Glutamatergic neuron (in vitro differentiated cells): ENCODE measurements around the gene CDK19. TPM values are rescaled to one million over a fixed set of nuclear protein-coding genes. Genes with fewer than 3 reads are reported as not detected.

Source experiments
- DNase-seq: peaks from one replicate; pipeline ENCODE4 v3.0.0; 2022
- H3K27ac Mint-ChIP-seq: one replicate; pipeline ENCODE4 v1.8.0; 2020; ENCODE audit warnings: mild to moderate bottlenecking, mixed read lengths, inconsistent platforms; ENCODE audit not compliant: unreplicated experiment
- H3K27me3 Mint-ChIP-seq: one replicate; pipeline ENCODE4 v1.8.0; 2020; ENCODE audit warnings: mild to moderate bottlenecking, moderate library complexity, mixed read lengths, inconsistent platforms; ENCODE audit not compliant: unreplicated experiment
- H3K36me3 Mint-ChIP-seq: one replicate; pipeline ENCODE4 v1.8.0; 2020; ENCODE audit warnings: mild to moderate bottlenecking, mixed read lengths, inconsistent platforms; ENCODE audit not compliant: unreplicated experiment
- H3K4me1 Mint-ChIP-seq: one replicate; pipeline ENCODE4 v1.8.0; 2020; ENCODE audit warnings: mild to moderate bottlenecking, low read depth, mixed read lengths, inconsistent platforms; ENCODE audit not compliant: unreplicated experiment
- H3K4me3 Mint-ChIP-seq: one replicate; pipeline ENCODE4 v1.8.0; 2020; ENCODE audit warnings: mild to moderate bottlenecking, mixed read lengths, inconsistent platforms; ENCODE audit not compliant: unreplicated experiment
- H3K9me3 Mint-ChIP-seq: one replicate; pipeline ENCODE4 v1.8.0; 2020; ENCODE audit warnings: mild to moderate bottlenecking, moderate library complexity, mixed read lengths, inconsistent platforms; ENCODE audit not compliant: unreplicated experiment
- CTCF ChIP-seq: fragments of 200-600 bp; sonication (generic); IDR thresholded peaks from one replicate; pipeline ENCODE4 v1.5.0; 2021; ENCODE audit not compliant: partially characterized antibody, unreplicated experiment
- total RNA-seq: library from RNA; stranded (reverse); fragmentation: NEBNext Ultra II Directional; extraction: Animal tissue kit (Norgen Biotek cat#: 25700); gene quantifications from one replicate; pipeline ENCODE4 v1.2.1, GENCODE V29; 2021; ENCODE audit not compliant: unreplicated experiment

CDK19 gene
- total RNA-seq, 1 donor from 2014 or later = 20.8 TPM

GRCh38 chr6:110622912-110623578 lies 192.2 kb downstream of the CDK19 start:
- H3K4me3 Mint-ChIP-seq = no peak overlapping the region
- H3K36me3 Mint-ChIP-seq = no peaks in the 10 kb centered on the region
- DNase-seq = no peak
- no peaks in the 10 kb centered on the region for H3K9me3 Mint-ChIP-seq
- no peak for TF ChIP-seq CTCF
- H3K27ac Mint-ChIP-seq = no peak overlapping the region
- H3K4me1 Mint-ChIP-seq = no peaks in the 10 kb centered on the region
- H3K27me3 Mint-ChIP-seq = no peaks in the 10 kb centered on the region

- Mint-ChIP-seq H3K27me3 (no peaks in the 10 kb centered on the region), H3K4me3 (no peak overlapping the region), H3K27ac (no peak overlapping the region), H3K36me3 (no peaks in the 10 kb centered on the region), H3K9me3 (no peaks in the 10 kb centered on the region), H3K4me1 (no peaks in the 10 kb centered on the region)
- no peak for TF ChIP-seq CTCF
- DNase-seq = no peak
Measured at GRCh38 chr6:110621061-110621460, 194.2 kb downstream of the CDK19 start.

GRCh38 chr6:110620065-110620464 lies 195.2 kb downstream of the CDK19 start:
- no peak for TF ChIP-seq CTCF

GRCh38 chr6:110619275-110619908 lies 195.9 kb downstream of the CDK19 start:
- no peak for TF ChIP-seq CTCF
- Mint-ChIP-seq H3K27me3 (no peaks in the 10 kb centered on the region), H3K4me1 (no peaks in the 10 kb centered on the region), H3K27ac (no peak overlapping the region), H3K4me3 (no peak overlapping the region), H3K9me3 (no peaks in the 10 kb centered on the region), H3K36me3 (no peaks in the 10 kb centered on the region)
- no peak for DNase-seq

More at GRCh38 chr6:110620065-110620464, 195.2 kb downstream of the CDK19 start:
- Mint-ChIP-seq H3K36me3 (no peaks in the 10 kb centered on the region), H3K27me3 (no peaks in the 10 kb centered on the region), H3K4me1 (no peaks in the 10 kb centered on the region), H3K9me3 (no peaks in the 10 kb centered on the region), H3K27ac (no peak overlapping the region), H3K4me3 (no peak overlapping the region)
- DNase-seq = no peak

- H3K27me3 Mint-ChIP-seq = no peaks in the 10 kb centered on the region
- no peak overlapping the region for H3K4me3 Mint-ChIP-seq
- no peak for TF ChIP-seq CTCF
- H3K27ac Mint-ChIP-seq = no peak overlapping the region
- H3K36me3 Mint-ChIP-seq = no peaks in the 10 kb centered on the region
- DNase-seq = no peak
- H3K4me1 Mint-ChIP-seq = no peaks in the 10 kb centered on the region
- H3K9me3 Mint-ChIP-seq = no peaks in the 10 kb centered on the region
Measured at GRCh38 chr6:110618591-110619267, 196.5 kb downstream of the CDK19 start.
